ELR (cell line): ENCODE results near the gene CLEC4D.
"Not testable (repeated sequence)": the region's sequence is repeated elsewhere in the genome, so short reads cannot be mapped to it uniquely, and the experiment has no call there.

Source experiments
- DNase-seq: peaks from one replicate; pipeline ENCODE4 v3.0.0-alpha.2; 2015; ENCODE audit warnings: low read depth

CLEC4D gene

DNA sequence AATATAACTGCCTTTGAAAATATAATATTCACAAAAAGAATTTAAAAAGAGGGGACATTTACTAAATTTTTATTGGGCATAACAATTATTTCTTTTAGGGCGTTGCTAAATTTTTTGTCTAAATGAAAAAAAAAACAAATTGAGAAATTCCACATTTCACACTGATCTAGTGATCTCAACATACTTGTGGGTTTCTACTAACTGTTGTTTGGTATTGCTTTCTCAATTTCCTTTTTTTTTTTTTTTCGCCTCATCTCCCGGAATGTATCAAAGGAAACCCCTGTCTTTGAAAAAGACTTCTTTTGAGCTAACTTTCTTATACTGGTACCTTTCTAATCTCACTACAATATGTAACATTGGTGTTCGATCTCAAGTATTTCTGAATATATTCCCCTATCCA, at the start of gene CLEC4D:
CLEC4D (plus strand) TSS at position 248 of the 400 bp plus-strand sequence. CDS start 230 bp downstream, outside the sequence.
- DNase-seq: no peak

DNA sequence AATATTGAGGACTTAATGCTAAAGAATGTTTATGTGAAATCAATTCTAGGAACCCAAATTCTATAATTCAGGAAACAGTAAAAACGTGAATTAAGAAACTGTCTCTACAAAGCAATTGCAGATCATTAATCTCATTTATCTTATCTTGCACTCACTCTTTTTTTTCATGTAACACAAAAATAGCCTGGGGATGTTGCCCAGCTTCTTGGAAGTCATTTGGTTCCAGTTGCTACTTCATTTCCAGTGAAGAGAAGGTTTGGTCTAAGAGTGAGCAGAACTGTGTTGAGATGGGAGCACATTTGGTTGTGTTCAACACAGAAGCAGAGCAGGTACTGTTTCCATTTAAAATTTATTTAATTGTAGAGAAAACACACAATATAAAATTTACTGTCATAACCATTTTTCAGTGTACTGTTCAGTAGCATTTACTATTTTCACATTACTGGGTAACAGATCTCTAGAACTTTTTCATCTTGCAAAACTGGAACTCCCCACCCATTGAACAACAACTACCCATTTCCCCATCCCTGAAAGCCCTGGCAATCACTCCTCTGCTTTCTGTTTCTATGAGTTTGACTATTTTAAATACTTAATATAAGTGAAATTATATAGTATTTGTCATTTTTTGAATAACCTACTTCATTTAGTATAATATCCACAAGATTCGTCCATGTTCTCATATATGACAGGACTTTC, 47.9 kb upstream of the CLEC4D start:
- DNase-seq: no peak

DNA sequence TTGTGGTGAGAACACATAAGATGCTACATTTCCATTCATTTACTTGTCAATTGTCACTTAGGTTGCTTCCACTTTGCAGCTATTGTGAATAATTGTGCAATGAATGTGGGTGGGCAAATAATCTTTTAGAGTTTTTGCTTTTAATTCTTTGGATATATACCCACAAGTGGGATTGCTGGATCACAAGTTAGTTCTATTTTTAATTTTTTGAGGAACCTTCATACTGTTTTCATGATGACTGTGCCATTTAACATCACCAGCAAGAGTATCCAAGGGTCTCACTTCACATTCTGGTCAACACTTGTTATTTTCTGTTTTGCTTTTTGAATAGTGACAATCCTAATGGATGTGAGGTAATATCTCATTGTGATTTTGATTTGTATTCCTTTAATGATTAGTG, 47.1 kb upstream of the CLEC4D start:
- DNase-seq: no peak

DNA sequence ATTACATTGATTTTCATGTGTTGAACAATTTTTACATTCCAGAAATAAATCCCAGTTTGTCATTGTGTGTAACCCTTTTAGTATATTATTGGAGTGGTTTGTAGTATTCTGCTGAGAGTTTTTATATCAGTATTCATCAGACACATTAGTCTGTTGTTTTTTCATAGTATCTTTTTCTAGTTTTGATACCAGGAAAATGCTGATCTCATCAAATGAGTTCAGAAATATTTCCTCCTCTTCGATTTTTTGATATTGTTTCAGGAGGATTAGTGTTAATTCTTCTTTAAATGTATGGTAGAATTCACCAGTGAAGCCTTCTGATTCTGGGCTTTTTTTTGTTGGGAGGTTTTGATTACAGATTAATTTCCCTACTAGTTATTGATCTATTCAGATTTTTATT, 42.2 kb upstream of the CLEC4D start:
- DNase-seq: no peak

DNA sequence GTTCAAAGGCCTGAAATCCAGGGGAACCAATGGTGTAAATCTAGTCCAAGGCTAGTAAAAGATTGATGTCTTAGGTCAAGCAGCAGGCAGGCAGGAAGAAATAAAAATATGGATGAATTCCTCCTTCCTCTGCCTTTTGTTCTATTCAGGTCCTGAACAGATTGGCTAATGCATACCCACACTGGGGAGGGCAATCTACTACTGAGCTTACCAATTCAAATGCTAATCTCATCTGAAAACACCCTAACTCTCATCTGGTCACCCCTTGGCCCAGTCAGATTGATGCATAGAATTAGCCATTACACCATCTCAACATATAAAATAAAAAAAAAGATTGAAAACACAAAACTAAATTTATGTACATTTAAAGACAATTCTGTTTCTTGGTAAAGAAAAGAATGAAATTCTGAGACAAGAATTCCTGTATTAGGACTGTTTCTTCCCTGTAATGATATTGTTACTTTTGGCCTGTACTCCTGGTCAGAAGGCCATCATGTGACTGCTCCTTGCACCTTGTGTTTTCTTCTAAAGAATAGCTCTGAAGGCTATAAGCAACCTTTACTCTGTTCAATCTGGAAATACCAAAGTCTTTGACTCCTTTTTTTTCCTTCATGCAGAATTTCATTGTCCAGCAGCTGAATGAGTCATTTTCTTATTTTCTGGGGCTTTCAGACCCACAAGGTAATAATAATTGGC, 37.6 kb upstream of the CLEC4D start:
- DNase-seq: no peak

DNA sequence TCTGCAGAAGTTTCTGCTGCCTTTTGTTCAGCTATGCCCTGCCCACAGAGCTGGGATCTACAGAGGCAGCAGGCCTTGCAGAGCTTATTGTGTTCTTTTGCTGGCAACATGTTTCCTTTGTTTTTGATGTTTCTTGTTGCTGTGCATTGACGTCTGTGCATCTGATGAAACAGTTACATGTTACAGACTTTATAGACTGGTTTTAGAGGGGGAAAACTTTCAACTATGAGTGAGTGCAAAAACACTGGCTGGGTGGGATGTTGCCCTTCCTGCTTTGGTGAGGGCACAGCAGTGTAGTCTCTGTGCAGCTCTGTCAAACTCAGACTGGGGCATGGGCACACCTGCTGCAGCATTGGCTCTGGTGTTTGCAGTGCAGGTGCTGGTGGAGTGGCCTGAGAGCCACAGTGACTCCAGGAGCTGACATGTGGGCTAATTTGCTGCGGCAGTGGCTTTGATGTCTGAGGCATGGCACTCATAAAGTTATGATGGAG, 30.7 kb upstream of the CLEC4D start:
- no peak for DNase-seq

DNA sequence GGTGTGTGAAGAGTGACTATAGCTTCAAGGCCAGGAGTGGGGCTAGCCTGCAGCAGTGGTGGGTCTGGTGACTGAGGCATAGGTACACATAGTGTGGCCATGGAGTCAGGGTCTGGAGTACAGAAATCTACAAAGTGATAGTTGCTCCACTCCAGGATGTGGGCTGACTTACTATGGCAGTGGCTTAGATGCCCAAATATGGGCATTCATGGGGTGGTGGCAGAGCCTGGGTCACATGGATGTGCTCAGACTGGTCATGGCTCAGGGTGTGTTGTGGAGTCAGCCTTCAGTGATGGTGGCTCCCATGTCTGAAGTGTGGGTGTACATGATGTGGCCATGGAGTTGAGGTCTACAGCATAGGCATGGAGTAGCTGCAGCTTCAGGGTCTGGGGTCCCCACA, 30.2 kb upstream of the CLEC4D start:
- no peak for DNase-seq

DNA sequence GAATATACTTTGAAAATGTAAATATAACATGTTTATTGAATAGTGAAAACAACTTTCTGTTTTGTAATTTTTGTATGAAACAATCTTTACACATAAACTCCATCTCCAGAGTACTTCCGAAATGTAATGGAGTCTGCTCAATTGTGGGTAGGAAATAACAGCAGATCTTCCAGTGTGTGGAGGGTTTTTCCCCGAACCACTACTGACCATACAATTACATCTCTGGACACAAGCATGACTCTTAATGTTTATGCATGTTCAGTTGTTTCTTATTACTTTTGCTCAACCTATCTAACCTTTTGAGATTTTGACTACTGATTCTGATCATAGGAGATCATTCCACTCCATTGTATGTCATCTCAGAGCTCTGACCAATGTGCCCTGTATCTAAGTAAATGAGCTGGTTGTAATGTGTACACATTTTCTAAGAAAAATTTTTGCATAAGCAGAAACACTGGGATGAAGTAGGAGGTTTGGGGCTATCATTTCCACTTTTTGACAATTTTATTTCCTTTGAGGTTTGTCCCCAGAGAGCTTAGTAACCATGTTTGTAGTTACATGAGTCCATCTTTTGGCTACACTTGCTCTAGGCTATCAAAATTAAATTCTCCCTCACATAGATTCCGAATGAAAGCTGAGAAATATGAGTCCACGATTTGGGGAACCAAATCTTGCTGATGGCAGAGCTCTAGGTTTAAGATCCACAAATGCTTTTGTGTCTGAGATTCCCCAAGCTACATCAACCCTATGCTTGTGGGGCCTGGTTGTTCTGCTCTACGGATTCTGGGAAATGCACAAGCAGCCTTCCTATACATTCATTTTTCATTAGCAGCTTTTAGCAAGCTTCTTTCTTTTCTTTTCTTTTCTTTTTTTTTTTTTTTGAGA, 21.4 kb upstream of the CLEC4D start:
- no peak for DNase-seq

DNA sequence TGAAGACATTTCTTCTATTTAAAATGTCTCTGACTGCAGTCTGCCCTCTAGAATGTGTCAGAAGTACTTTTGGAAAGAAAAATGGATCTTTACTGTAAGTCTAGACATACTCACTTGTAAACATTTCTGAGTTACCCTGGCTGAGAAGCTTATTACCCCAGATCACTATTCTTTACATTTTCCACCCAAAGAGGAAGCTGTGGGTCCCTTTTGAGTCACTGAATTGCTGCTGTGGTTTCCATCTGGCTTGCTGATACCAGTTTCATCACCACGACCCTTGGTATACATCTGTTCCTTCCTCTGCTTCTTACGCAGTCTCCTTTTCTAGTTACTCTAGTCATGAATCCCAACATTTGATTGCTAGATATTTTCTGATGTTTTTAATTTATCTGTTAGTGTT, 20.2 kb upstream of the CLEC4D start:
- DNase-seq: no peak

DNA sequence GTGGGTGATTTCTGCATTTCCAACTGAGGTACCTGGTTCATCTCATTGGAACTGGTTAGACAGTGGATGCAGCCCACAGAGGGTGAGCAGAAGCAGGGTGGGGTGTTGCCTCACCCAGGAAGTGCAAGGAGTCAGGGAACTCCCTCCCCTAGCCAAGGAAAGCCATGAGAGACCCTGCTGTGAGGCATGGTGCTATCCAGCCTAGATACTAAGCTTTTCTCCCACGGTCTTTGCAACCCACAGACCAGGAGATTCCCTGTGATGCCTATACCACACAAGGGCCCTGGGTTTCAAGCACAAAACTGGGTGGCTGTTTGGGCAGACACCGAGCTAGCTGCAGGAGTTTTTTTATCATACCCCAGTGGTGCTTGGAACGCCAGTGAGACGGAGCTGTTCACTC, 17.6 kb upstream of the CLEC4D start:
- DNase-seq: not testable (repeated sequence)

DNA sequence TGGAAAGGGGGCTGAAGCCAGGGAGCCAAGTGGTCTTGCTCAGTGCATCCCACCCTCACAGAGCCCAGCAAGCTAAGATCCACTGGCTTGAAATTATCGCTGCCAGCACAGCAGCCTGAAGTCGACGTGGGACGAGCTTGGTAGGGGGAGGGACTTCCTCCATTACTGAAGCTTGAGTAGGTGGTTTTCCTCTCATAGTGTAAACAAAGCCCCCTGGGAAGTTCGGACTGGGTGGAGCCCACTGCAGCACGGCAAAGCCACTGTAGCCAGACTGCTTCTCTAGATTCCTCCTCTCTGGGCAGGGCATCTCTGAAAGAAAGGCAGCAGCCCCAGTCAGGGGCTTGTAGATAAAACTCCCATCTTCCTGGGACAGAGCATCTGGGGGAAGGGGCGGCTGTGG, 17.2 kb upstream of the CLEC4D start:
- not testable (repeated sequence) for DNase-seq

DNA sequence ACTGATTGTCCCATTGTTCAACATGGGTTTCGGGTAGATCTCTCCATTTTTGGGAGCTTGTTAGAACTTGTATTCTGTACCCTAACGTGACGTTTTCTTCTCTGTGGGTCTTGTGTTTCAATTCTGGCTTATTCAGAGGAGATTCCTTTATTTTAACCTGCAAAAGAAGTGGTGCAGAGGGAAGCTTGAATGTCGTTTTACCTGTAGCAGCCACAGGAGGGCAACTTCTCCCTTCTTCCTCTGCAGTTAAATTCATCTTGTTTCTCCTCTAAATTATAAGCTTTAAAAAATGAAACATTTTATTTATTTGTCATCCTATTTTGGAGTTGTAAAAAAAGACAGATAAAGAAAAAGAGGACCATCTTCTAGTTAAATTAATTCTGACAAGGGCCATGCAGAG, 13.7 kb upstream of the CLEC4D start:
- DNase-seq: no peak

DNA sequence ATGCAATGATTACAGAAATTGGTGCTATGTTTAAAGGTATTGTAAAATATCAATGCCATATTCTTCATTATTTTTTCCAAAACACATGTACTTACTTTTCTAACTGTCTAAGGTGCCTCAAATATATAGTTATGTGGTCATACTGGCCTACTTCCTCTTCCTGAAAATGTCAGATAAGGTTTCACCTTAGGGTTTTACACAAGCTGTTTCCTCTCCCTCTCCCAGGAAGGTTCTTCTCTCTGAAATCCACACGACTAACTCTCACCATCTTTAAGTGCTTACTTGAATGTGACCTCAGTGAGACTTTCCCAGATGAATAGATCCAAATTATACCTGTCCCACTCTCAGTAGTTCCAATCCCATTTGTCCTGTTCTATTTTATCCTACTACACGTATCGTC, 11.6 kb upstream of the CLEC4D start:
- DNase-seq: no peak

DNA sequence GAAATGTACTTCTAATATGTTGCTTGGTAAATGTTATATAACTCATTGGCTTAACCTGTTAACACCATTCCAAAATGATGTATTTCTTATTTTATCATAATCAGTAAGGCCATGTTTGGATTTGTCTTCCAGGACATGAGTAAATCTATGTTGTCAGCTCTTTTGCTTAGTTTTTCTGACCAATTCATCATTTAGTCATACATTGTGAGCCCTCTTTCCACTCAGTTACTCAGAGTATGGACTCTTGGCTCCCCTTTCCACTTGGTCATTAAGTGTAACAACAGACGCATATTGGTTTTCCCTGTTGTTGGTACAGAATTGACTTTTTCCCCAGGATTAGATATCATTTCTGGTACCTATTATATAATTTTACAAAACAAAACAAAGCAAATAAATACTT, 9.0 kb upstream of the CLEC4D start:
- no peak for DNase-seq

DNA sequence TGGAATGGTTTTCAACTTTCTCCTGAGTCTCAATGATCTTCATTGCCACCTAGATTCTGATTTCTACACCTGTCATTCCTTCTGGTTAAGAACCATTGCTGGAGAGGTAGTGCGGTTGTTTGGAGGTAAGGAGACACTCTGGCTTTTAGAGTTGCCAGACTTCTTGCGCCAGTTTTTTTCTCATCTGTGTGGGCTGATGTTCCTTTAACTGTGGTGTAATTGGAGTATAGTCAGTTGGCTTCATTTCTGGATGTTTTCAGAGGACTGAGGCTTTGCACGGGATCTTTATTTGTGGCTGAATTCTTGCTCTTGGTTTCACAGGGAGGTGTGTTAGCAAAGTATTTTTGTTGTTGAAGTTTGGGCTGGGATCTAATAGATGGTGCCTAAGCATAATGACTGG, 5.7 kb upstream of the CLEC4D start:
- no peak for DNase-seq

DNA sequence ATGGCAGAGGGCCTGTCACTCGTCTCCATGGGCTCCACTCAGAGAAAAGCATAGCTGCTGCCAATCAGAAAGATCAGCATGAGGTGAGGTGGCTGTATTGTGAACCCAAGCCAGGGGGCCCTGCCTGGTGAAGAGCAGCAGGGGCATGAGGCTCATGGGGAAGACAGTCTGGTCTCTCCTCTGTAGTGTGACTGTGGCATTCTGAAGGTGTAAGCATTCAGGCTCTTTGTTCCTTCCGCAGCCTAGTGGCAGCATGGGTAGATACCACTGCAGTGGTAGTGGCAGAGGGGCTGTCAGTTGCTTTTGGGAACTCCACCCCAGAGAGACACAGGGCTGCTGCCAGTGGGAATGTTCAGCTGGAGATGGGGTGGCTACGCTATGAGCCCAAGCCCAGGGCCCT, 5.1 kb upstream of the CLEC4D start:
- no peak for DNase-seq

DNA sequence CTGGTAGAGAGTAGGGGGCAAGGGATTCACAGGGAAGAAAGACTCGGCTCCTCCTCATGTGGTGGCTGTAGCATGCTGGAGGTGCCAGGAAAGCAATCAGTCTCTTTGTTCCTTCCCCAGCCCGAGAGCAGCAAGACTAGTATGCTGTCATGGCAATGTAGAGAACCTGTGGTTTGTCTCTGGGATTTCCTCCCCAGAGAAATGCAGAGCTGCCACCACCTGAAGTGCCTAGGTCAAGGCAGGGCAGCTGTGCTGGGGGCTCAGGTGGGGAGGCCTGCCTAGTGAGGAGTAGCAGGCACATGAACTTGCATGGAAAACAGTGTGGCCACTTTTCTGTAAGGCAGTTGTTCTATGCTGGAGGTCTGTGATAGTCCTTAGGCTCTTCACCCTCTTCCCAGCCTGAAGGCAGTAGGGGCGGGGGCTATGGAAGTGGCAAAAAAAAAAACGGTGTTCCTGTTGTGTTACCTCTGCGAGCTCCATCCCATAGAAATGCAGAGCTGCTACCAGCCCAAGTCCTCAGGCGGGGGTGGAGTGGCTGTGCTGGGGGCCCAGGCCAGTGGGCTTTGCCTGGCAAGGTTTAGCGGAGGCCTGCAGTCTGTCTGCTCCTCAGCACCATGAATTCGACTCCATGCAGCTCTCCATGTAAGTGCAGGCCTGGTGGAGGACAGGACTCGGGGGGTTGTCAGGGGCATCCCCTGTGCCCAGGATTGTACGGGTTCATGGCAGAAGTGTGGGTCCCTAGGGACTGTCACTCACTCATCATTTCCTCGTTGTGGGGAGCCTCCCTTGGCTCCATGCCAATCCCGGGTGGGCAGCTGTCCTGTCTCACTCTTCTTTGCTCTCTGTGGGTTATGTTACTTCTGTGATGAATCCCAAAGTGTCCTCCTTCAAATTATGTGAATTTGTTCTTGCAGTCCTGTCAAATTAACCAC, 4.1 kb upstream of the CLEC4D start:
- no peak for DNase-seq

DNA sequence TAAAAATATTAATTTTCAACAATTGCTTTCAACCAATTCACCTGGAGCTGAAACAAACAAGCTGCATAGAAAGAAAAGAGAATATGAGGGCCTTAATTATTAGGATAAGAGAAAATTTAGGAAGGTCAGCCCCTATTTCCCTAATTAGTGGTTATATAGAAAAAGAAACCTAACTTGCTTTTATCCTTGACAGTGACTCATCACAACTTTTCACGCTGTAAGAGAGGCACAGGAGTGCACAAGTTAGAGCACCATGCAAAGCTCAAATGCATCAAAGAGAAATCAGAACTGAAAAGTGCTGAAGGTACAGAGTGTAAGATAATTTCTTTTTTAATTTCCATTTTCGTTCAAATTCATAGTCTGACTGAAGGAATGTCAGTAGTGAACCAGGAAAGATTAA, 4.7 kb downstream of the CLEC4D start:
- DNase-seq: no peak

DNA sequence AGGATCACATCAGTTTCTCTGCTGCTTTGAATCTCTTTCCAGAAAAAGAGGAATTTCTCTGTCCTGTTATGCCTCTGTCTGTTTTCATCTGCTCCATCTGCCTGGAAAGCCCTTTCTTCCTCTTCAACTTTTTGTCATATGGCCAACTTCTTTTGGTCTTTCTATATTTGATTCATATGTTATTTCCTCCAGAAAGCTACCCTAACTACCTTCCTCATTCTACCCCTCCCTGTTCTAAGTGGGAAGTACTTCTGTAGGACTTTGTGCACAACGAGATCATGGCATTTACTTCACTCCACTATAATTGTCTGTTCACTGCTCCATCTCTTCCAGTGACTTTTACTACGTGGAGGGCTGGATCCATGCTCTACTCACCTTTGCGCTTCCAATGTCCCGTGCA, 5.9 kb downstream of the CLEC4D start:
- no peak for DNase-seq

DNA sequence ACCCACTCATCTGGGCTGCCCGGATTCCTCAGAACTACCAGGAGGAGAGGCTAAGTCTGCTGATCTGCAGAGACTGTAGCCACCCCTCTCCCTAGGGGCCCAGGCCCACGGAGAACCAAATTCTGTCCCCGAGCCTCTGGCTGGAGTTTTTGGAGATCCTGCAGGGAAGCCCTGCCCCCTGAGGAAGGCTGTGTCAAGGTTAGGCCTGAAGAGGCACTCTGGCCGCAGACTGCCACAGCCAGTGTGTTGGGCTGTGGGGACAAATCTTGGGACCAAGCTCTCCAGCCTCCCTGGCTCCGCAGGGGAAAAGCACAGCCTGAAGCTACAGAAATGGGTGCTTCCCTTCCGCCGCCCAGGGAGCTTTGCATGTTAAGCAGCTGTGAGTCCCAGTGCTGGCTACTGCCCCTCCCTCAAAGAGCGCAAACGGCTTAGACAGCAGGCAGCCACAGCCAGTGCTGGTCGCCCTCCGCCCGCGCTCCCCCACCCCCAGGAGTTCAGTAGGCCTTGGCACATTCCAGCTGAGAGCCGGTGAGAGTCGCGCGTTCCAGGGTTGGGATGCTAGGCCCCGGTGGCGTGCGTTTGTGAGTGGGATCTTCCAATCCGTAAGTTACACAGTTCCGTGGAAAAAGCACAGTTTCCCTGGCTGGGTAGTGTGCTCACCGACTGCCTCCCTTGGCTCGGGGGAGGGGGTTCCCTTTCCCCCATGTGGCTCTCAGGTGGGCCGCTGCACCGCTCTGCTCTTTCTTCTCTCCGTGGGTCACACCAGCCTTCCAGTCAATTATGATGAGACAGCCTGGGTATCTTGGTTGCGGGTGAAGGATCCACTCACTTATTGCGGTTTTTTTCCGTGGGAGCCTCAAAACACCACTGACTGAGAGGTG, 14.2 kb downstream of the CLEC4D start:
- DNase-seq: no peak

DNA sequence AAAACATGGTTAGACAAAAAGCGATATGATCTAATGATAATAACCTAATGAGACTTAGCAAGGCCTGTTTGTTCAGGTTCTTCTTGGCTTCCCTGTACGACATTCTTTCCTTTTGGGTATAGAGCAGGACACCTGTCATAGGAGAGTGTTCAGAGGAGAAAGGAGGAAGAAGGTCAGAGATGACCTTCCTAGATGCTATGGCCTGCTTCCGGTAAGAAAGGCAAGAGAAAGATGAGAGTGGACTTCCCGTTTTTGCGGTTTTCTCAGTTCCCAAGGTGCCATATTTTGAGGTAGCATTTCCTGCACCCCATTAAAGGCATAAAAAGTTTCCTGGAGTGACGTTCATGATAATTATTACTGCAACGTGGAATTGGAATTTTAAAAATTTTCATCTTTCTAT, 18.7 kb downstream of the CLEC4D start:
- no peak for DNase-seq
